HG02571 (cell line): Measurements from ENCODE around the gene SLC2A14.
"Not testable (repeated sequence)": the region's sequence is repeated elsewhere in the genome, so short reads cannot be mapped to it uniquely, and the experiment has no call there.

Experiments used
- ATAC-seq: cut with Tn5 transposase; IDR thresholded peaks from one replicate; pipeline ENCODE4 v1.9.1; 2021; ENCODE audit warnings: mild to moderate bottlenecking, moderate library complexity; ENCODE audit not compliant: unreplicated experiment

SLC2A14 gene

GRCh38 chr12:7835116-7835515 is 37.6 kb downstream of the SLC2A14 start:
- no peak for ATAC-seq

DNA sequence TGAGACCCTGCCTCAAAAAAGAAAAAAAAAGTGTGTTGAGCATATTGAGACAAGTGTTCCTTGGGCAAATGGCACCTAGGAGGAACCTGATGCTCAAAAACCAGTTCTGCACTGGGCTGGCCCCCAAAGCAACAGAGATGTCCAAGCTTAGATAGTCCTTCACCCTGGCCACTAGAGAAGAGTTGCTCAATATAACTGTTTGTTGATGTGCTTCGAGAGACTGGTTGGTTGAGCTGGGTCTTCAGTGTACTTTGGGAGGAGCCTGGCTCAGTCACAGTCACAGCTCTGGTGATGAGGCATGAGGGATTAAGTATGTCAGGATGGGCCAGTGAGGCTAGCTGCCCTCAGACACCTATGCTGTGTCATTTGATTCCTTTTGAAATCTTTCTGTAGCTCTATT is 38.0 kb downstream of the SLC2A14 start:
- ATAC-seq, result no peak

- ATAC-seq, result no peak
These were observed 38.9 kb downstream of the SLC2A14 start for GRCh38 chr12:7833831-7834230.

DNA sequence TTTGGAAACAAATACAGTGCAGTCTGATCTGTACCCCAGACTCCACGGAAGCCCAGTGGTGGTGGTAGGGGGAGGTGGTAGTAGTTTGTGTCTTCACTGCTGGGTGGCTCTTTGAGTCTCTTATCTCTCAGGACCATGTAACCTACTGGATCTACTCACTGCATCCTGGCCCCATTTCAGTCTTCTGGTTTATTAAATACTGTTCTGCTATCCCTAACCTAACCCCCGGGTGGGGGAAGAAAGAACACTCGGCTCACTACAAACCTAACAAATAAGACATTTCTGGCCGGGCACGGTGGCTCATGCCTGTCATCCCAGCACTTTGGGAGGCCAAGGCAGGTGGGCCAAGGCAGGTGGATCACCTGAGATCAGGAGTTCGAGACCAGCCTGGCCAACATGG is 39.5 kb downstream of the SLC2A14 start:
- ATAC-seq, result not testable (repeated sequence)

DNA sequence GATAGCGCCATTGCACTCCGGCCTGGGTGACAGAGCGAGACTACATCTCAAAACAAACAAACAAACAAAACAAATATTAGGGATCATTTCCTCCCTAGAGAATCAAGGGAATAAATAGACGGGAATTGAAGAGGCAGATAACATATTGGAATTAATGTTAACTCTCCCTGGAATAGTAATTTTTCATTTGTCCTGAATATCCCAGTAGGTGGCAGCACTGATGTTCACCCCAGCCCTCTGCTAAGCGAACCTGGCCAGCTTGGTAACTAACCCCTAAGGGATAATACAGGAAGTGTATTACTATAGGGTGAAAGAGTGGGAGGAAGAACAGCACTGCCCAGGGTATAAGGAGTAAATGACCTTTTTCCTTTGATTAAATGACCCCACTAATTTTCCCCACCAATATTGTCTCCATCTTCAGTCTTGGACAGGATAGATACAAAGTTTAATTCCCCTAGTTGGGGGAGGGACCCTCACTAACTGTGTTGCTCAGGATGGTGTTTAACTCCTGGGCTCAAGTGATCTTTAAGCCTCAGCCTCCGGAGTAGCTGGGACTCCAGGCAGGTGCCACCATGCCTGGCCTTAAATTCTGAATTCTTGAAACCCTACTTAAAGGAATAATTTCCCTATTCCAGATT is 40.5 kb downstream of the SLC2A14 start:
- no peak for ATAC-seq

DNA sequence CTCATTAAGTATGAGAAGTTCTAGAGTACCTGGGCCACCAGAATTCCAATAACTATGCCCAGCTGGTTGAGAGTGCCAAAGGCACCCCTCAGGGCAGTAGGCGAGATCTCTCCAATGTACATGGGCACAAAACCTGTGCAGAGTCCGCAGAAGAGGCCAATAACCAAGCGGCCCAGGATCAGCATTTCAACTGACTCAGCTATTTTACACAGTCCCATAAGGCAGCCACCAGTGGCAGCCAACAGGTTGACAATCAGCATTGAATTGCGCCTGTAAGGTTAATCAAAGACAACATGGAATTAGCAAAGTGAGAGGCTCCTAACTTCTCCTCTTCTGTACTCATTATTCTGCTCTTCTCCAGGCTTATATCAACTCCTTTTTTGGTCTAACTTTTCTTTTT is 43.0 kb downstream of the SLC2A14 start:
- not testable (repeated sequence) for ATAC-seq

DNA sequence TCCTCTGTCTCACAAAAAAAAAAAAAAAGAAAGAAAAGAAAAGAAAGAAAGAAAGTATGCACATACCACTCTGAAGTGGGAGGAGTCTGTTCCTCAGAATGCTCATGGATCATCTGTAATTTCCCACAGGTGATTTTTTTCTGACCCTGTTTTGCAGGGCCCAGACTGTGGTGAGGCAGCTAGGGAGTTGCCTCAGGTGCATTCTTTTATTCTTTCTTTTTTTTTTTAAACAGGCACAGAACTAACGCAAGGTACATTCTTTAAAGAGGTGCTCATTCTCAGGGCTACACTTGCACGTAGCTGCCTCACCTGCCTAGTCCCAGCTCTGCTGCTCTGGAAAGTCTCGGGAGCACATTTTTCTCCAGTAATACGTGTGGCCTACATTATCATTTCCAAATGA is 47.0 kb downstream of the SLC2A14 start:
- ATAC-seq, result not testable (repeated sequence)

GRCh38 chr12:7806863-7807487 is 65.7 kb downstream of the SLC2A14 start:
- ATAC-seq, result no peak

GRCh38 chr12:7806319-7806718 is 66.4 kb downstream of the SLC2A14 start:
- ATAC-seq, result not testable (repeated sequence)

DNA sequence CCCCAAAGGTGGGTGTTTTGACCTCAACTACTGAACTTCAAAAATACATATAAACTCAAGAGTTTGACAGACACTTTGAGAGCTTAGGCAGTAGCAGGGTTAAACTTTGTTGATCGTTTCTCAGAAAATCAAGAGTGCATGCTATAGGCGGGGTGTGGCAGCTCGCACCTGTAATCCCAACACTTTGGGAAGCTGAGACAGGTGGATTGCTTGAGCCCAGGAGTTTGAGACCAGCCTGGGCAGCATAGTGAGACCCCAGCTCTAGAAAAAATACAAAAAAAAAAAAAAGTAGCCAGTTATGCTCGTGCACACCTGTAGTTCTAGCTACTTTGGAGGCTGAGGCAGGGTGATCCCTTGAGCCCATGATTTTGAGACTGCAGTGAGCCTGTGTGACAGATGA is 71.3 kb downstream of the SLC2A14 start:
- ATAC-seq, result no peak

GRCh38 chr12:7798750-7799308 is 73.9 kb downstream of the SLC2A14 start:
- not testable (repeated sequence) for ATAC-seq

DNA sequence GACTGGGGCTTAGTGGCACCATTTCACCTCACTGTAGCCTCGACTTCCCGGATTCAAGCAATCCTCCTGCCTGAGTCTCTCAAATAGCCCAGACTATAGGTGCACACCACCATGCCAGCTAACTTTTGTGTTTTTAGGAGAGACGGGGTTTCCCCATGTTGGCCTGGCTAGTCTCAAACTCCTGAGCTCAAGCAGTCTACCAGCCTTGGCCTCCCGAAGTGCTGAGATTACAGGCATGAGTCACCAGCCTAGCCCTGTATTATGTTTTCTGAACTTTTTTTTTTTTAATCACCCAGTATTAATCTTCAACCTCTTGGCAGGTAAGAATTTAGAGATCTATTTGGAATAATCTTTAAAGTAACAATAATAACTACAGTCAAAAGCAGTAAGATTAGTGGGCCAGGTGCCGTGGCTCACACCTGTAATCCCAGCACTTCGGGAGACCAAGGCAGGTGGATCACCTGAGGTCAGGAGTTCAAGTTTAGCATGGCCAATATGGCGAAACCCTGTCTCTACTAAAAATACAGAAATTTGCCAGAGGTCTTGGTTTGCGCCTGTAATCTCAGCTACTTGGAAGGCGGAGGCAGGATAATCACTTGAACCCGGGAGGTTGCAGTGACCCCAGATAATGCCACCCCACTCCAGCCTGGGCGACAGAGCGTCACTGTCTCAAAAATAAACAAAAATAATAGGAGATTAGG is 74.9 kb downstream of the SLC2A14 start:
- no peak for ATAC-seq

GRCh38 chr12:7797269-7797668 is 75.4 kb downstream of the SLC2A14 start:
- ATAC-seq, result not testable (repeated sequence)

- ATAC-seq, result no peak
These were observed 79.5 kb downstream of the SLC2A14 start for GRCh38 chr12:7793211-7793610.

DNA sequence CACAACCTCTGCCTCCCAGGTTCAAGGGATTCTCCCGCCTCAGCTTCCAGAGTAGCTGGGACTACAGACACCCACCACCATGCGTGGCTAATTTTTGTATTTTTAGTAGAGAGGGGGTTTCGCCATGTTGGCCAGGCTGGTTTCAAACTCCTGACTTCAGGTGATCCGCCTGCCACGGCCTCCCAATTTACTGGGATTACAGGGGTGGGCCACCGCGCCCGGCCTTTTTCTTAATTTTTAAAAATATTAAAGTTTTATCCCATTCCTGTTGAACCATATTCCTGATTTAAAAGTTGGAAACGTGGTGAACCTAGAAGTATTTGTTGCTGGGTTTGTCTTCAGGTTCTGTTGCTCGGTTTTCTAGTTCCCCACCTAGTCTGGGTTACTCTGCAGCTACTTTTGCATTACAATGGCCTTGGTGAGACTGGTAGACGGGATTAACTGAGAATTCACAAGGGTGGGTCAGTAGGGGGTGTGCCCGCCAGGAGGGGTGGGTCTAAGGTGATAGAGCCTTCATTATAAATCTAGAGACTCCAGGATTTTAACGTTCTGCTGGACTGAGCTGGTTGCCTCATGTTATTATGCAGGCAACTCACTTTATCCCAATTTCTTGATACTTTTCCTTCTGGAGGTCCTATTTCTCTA is 83.7 kb downstream of the SLC2A14 start, which contains the start of gene NANOG:
Gene NANOG (plus strand): TSS at position 519 of the 645 bp plus-strand sequence. CDS start 213 bp downstream, outside the sequence.
- not testable (repeated sequence) for ATAC-seq

DNA sequence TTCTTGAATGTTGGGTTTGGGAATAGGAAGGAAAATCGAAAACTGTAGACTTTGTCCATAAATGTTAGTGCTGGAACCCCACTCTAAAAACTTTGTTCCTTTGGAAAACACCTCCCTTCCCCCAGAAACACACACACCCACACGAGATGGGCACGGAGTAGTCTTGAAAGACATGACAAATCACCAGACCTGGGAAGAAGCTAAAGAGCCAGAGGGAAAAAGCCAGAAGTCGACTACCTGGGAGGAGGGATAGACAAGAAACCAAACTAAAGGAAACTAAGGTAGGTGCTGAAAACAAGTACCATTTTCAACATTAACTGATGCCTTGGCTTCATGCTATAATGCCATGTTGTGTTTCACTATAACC is 84.4 kb downstream of the SLC2A14 start:
- no peak for ATAC-seq

DNA sequence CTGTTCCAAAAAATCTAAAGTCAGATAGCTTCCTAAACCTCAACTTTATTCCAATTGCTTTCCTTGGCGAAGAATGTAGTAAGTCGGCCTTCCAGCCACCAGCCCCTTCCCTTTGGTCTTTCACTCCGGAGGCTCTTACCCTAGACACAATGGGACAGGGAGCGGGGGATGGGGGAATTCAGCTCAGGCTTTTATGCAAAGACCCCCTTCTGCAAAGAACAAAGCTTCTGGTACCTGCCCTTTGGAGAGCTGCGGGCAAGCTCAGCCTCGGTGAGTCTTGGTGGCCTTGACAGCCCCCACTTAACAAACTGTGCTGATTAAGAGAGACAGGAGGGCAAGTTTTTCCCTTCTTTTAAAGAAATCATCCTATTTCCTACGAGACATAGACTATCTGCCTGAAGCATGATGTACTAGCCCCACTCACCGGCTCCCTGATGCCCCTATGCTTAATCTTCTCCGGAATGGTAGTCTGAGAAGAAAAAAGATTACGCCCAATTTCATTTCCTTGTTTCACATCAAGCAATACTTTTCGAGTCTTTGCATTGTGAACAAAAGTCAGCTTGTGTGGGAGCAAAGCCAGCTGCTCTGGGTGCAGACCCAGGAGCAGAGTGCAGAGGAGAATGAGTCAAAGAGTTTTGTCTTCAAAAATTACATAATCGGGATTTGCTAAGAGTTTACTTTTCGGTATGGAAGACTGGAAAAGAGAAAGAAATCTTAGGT is 85.0 kb downstream of the SLC2A14 start:
- no peak for ATAC-seq

- no peak for ATAC-seq
These were observed 88.0 kb downstream of the SLC2A14 start for GRCh38 chr12:7784701-7785100.

DNA sequence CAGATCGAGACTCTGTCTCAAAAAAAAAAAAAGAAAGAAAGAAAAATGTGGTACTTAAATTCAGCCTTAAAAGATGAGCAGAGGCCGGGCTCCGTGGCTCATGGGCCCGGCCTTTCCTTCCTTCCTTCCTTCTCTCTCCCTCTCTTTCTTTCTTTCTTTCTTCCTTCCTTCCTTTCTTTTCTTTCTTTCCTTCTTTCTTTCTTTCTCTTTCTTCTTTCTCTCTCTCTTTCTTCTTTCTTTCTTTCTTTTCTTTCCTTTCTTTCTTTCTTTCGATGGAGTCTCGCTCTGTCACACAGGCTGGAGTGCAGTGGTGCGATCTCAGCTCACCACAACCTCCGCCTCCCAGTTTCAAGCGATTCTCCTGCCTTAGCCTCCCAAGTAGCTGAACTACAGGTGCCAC is 89.3 kb downstream of the SLC2A14 start:
- not testable (repeated sequence) for ATAC-seq

DNA sequence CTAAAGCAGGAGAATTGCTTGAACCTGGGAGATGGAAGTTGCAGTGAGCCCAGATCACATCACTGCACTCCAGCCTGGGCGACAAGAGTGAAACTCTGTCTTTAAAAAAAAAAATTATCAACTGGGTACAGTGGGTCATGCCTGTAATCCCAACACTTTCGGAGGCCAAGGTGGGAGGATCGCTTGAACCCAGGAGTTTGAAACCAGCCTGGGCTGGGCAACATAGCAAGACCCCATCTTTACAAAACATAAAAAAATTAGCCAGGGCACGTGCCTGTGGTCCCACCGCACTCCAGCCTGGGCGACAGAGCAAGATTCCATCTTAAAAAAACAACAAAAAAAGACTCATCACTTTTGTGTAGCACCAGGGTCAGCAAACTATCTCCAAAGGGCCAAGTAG is 90.7 kb downstream of the SLC2A14 start:
- ATAC-seq, result no peak

DNA sequence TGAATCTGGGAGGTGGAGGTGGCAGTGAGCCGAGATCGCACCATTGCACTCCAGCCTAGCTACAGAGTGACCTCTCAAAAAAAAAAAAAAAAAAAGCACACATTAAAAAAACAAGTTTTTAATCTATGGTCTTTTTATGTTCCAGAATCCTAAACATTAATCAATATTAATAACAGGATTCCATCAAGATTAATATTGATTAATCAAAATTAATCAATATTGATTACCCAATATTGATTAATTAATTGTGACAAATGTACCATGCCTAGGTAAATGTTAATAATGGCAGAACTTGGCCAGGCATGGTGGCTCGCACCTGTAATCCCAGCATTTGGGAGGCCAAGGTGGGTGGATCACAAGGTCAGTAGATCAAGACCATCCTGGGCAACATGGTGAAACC is 91.4 kb downstream of the SLC2A14 start:
- ATAC-seq, result no peak
